ENCODE measurements around the gene WASF3.

Gene WASF3

GRCh38 chr13:26614721-26615120 is 57.2 kb downstream of the WASF3 start:
- TF ChIP-seq TEAD4 (IDR thresholded peaks at IDR 0.05), result no peak

GRCh38 chr13:26616126-26616525 is 58.6 kb downstream of the WASF3 start:
- TF ChIP-seq REST (IDR thresholded peaks at IDR 0.05; ENCODE audit: low read depth) (no peak), TEAD4 (IDR thresholded peaks at IDR 0.05) (no peak), TAF1 (IDR thresholded peaks at IDR 0.05; ENCODE audit: low read depth) (no peak), CEBPB (IDR thresholded peaks at IDR 0.05) (no peak)

DNA sequence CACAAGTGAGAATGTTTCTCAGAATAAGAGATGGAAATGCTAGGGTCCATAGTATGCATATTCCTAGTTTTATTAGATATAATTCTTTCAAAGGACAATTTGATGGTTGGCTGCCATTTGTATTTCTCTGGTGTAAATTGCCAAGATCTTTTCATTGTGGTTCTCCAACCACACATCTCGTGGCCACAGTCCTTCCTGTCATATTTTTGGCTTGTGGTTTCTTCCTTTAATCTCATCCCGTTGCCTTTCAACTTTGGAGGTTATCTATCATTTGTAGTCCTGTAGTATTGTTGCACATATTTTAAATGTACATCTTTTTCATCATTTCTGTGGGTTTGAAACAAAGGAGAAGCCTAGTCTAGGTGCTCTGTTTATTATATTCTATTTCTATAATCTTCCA is 61.2 kb downstream of the WASF3 start:
- TF ChIP-seq ZBTB7A (IDR thresholded peaks at IDR 0.05; ENCODE audit: low read depth), result no peak
- TF ChIP-seq EGR1 (IDR thresholded peaks at IDR 0.05), result no peak
- no peak for TF ChIP-seq FOXM1 (IDR thresholded peaks at IDR 0.05; ENCODE audit: borderline replicate concordance, low read depth)
- no peak for TF ChIP-seq NFIC (IDR thresholded peaks at IDR 0.05)
- TF ChIP-seq MAX (IDR thresholded peaks at IDR 0.05), result no peak
- no peak for TF ChIP-seq RAD21 (IDR thresholded peaks at IDR 0.05; ENCODE audit: low read depth)
- no peak for TF ChIP-seq TEAD4 (IDR thresholded peaks at IDR 0.05)
- no peak for TF ChIP-seq YY1 (IDR thresholded peaks at IDR 0.05; ENCODE audit: low read depth)
- no peak for TF ChIP-seq TAF1 (IDR thresholded peaks at IDR 0.05; ENCODE audit: low read depth)
- TF ChIP-seq, protein P1, sequence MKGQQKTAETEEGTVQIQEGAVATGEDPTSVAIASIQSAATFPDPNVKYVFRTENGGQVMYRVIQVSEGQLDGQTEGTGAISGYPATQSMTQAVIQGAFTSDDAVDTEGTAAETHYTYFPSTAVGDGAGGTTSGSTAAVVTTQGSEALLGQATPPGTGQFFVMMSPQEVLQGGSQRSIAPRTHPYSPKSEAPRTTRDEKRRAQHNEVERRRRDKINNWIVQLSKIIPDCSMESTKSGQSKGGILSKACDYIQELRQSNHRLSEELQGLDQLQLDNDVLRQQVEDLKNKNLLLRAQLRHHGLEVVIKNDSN (IDR thresholded peaks at IDR 0.05), result no peak
- TF ChIP-seq CEBPB (IDR thresholded peaks at IDR 0.05), result no peak
- TF ChIP-seq REST (IDR thresholded peaks at IDR 0.05; ENCODE audit: low read depth), result no peak
- no peak for TF ChIP-seq TCF12 (IDR thresholded peaks at IDR 0.05; ENCODE audit: low read depth)
- TF ChIP-seq CREB1 (IDR thresholded peaks at IDR 0.05; ENCODE audit: low read depth), result no peak
- TF ChIP-seq EP300 (IDR thresholded peaks at IDR 0.05; ENCODE audit: borderline replicate concordance), result no peak

DNA sequence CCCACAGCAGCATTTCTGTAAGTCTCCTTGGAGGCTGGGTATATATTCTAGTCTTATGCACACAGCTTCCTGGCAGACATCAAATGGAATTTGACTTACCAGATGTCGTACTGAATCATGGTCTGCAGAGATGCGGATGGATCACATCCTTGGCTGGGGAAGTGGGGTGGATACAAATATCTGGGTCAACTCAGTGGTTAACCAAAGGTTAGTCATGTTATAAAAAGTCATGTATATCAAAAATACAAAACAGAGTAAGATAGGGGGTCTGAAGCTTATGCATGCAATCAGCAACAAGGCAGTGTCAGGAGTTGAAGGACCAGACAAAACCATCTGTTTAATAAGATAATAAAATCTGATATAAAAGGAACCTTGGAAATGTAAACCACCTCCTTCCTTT is 61.9 kb downstream of the WASF3 start:
- TF ChIP-seq CEBPB (IDR thresholded peaks at IDR 0.05), result no peak
- TF ChIP-seq TAF1 (IDR thresholded peaks at IDR 0.05; ENCODE audit: low read depth), result no peak
- TF ChIP-seq NFIC (IDR thresholded peaks at IDR 0.05), result no peak
- TF ChIP-seq REST (IDR thresholded peaks at IDR 0.05; ENCODE audit: low read depth), result no peak
- TF ChIP-seq ZBTB7A (IDR thresholded peaks at IDR 0.05; ENCODE audit: low read depth), result no peak
- TF ChIP-seq MAX (IDR thresholded peaks at IDR 0.05), result no peak
- TF ChIP-seq, protein P1 (IDR thresholded peaks at IDR 0.05), result no peak
- no peak for TF ChIP-seq YY1 (IDR thresholded peaks at IDR 0.05; ENCODE audit: low read depth)
- TF ChIP-seq TCF12 (IDR thresholded peaks at IDR 0.05; ENCODE audit: low read depth), result no peak
- no peak for TF ChIP-seq FOXM1 (IDR thresholded peaks at IDR 0.05; ENCODE audit: borderline replicate concordance, low read depth)

- TF ChIP-seq CEBPB (IDR thresholded peaks at IDR 0.05) (no peak), REST (IDR thresholded peaks at IDR 0.05; ENCODE audit: low read depth) (no peak), EGR1 (IDR thresholded peaks at IDR 0.05) (no peak), TAF1 (IDR thresholded peaks at IDR 0.05; ENCODE audit: low read depth) (no peak), CREB1 (IDR thresholded peaks at IDR 0.05; ENCODE audit: low read depth) (no peak), EP300 (IDR thresholded peaks at IDR 0.05; ENCODE audit: borderline replicate concordance) (no peak), MAX (IDR thresholded peaks at IDR 0.05) (no peak), YY1 (IDR thresholded peaks at IDR 0.05; ENCODE audit: low read depth) (no peak), ZBTB7A (IDR thresholded peaks at IDR 0.05; ENCODE audit: low read depth) (no peak), TEAD4 (IDR thresholded peaks at IDR 0.05) (no peak), RAD21 (IDR thresholded peaks at IDR 0.05; ENCODE audit: low read depth) (no peak), NFIC (IDR thresholded peaks at IDR 0.05) (no peak), TCF12 (IDR thresholded peaks at IDR 0.05; ENCODE audit: low read depth) (no peak)
- TF ChIP-seq, protein P1 (IDR thresholded peaks at IDR 0.05), result no peak
Observed at GRCh38 chr13:26621731-26622401, 64.4 kb downstream of the WASF3 start.

Measured in Ishikawa (cell line).